ENCODE results near the gene KLHDC3.

KLHDC3 gene

GRCh38 chr6:43013843-43014433 is at the start of gene KLHDC3, which contains the start of gene MEA1:
Gene KLHDC3, plus strand, starts transcription at chr6:43014249. Its CDS starts 2,944 bp downstream, at chr6:43017193.
Gene MEA1, minus strand, starts transcription at chr6:43013946. Its CDS starts 133 bp downstream, at chr6:43013813.
- peak; percentile 100 for DNase-seq (ENCODE audit: low spot score)
- TF ChIP-seq, protein P1, sequence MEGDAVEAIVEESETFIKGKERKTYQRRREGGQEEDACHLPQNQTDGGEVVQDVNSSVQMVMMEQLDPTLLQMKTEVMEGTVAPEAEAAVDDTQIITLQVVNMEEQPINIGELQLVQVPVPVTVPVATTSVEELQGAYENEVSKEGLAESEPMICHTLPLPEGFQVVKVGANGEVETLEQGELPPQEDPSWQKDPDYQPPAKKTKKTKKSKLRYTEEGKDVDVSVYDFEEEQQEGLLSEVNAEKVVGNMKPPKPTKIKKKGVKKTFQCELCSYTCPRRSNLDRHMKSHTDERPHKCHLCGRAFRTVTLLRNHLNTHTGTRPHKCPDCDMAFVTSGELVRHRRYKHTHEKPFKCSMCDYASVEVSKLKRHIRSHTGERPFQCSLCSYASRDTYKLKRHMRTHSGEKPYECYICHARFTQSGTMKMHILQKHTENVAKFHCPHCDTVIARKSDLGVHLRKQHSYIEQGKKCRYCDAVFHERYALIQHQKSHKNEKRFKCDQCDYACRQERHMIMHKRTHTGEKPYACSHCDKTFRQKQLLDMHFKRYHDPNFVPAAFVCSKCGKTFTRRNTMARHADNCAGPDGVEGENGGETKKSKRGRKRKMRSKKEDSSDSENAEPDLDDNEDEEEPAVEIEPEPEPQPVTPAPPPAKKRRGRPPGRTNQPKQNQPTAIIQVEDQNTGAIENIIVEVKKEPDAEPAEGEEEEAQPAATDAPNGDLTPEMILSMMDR (IDR thresholded peaks at IDR 0.05): no peak
- Histone ChIP-seq H3K4me3 (peak within 1 kb of the TSS; percentile 89), H3K27ac (peak within 1 kb of the TSS; percentile 70 to 91)

DNA sequence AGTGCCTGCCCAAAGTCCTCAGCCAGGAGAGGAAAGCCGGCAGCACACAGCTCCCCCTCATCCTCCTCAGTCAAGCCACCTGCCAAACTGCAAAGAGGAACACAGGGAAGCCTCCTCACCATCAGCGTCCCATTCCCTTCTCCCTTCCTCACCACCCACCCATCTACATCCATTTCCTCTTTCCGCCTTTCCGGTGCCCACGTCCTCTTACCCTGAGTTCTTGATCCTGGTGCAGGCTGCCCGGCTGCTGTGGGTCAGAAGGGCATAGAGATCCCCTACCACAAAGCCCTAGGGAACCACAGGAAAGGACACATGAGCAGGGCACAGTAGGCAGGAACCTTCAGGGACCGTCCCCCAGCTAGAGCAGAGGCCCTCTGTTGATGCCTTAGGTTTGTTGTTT is 47.5 kb upstream of the KLHDC3 start:
- TF ChIP-seq, protein P1 (IDR thresholded peaks at IDR 0.05): no peak
- DNase-seq (ENCODE audit: low spot score): no peak
- Histone ChIP-seq H3K27ac (no peak overlapping the region), H3K4me3 (no peak overlapping the region)

DNA sequence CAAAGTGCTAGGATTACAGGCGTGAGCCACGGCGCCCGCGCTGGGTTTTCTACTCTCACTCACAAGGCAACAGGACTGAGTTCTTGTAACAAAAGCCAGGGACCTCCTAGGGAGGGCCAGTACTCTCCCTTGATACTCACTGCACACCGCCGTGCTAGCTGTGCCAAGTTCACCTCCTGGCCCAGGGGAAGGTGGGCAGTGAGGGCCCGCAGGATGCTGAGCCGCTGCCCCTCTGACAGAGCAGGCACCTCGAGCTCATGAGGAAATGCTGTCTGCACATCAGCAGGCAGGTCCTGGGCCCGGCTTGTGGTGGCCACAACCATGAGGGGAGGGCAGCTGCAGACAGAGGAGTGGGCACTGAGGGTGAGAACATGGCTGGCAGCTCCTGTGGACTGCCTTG is 46.8 kb upstream of the KLHDC3 start:
- no peak for DNase-seq (ENCODE audit: low spot score)
- TF ChIP-seq, protein P1 (IDR thresholded peaks at IDR 0.05): no peak
- Histone ChIP-seq H3K27ac (no peak overlapping the region), H3K4me3 (no peak overlapping the region)

DNA sequence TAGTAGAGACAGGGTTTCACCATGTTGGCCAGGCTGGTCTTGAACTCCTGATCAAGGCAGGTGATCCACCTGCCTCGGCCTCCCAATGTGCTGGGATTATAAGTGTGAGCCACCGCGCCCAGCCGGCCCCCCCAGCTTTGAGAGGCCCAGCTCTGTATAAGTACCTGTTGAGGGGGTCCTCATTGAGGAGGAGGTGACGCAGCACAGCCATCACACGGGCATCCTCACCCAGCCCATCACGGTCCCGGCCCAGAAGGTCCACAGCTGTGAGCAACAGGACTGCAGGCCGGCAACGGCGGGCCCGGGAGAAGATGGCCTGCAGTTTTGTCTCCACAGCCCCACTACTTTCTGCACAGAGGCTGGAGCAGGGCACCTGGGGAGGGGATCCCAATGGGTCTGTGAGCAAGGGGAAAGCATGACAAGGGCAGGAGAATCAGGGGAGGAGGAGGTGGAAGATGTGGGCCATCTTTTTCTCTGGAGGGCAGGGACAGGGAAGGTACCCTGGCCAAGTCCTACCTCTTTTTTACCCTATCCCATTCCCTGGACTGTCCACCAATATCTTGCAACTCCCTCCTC is 45.8 kb upstream of the KLHDC3 start:
- TF ChIP-seq, protein P1 (IDR thresholded peaks at IDR 0.05): no peak
- no peak for DNase-seq (ENCODE audit: low spot score)
- no peak overlapping the region for H3K4me3 ChIP-seq
- no peak overlapping the region for H3K27ac ChIP-seq

DNA sequence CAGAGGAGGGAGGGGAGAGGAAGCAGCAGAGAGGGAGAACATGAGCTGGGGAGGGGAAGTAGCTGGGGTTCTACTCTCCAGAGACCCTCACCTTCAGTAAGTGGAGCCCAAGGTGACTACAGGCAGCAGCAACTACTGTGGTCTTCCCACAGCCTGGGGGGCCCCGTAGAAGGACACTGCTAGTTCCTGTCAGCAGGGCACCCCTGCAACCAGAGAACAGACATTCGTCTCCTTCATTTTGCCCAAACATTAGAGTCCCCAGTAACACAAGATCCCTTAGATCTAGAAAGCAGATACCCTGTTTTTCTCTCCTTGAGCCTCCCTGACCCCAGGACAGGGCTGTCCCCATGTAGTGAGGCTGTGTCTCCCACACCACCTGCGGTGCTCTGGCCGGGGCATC is 45.3 kb upstream of the KLHDC3 start:
- TF ChIP-seq, protein P1 (IDR thresholded peaks at IDR 0.05): no peak
- H3K4me3 ChIP-seq: no peak overlapping the region
- DNase-seq (ENCODE audit: low spot score): no peak
- H3K27ac ChIP-seq: no peak overlapping the region

GRCh38 chr6:42969431-42969830 is 44.6 kb upstream of the KLHDC3 start:
- no peak for DNase-seq (ENCODE audit: low spot score)
- H3K27ac ChIP-seq: no peak overlapping the region
- no peak overlapping the region for H3K4me3 ChIP-seq
- TF ChIP-seq, protein P1 (IDR thresholded peaks at IDR 0.05): no peak

- TF ChIP-seq, protein P1 (IDR thresholded peaks at IDR 0.05): no peak
- Histone ChIP-seq H3K27ac (no peak overlapping the region), H3K4me3 (no peak overlapping the region)
- DNase-seq (ENCODE audit: low spot score): no peak
These were observed 44.1 kb upstream of the KLHDC3 start for GRCh38 chr6:42969934-42970333.
